MG63 (cell line): Measurements from ENCODE around the gene ASB8. TPM values are rescaled to one million over a fixed set of nuclear protein-coding genes. Genes with fewer than 3 reads are reported as not detected.
"Not testable (repeated sequence)": the region's sequence is repeated elsewhere in the genome, so short reads cannot be mapped to it uniquely, and the experiment has no call there.

Experiments used
- DNase-seq: peaks from one replicate; pipeline ENCODE4 v3.0.0-alpha.2; 2020
- H3K27me3 ChIP-seq: fragments of 250-450 bp; sonication (Bioruptor Pico); 2 replicates; pipeline ENCODE4 v1.5.1; 2020; ENCODE audit warnings: mild to moderate bottlenecking, moderate library complexity
- H3K36me3 ChIP-seq: fragments of 250-450 bp; sonication (Bioruptor Pico); 2 replicates; pipeline ENCODE4 v1.5.1; 2020; ENCODE audit warnings: mild to moderate bottlenecking, moderate library complexity
- H3K4me3 ChIP-seq: fragments of 250-450 bp; sonication (Bioruptor Pico); 2 replicates; pipeline ENCODE4 v1.5.1; 2020; ENCODE audit warnings: mild to moderate bottlenecking, moderate library complexity
- H3K9me3 ChIP-seq: fragments of 250-450 bp; sonication (Bioruptor Pico); 2 replicates; pipeline ENCODE4 v1.5.1; 2020; ENCODE audit warnings: mild to moderate bottlenecking, moderate library complexity
- total RNA-seq: library from RNA; depleted of rRNA; stranded (reverse); fragments of >200 nt; shearing (Covaris generic); gene quantifications from 2 replicates; pipeline ENCODE4 v1.2.3, GENCODE V29; 2014; ENCODE audit warnings: low replicate concordance

Gene ASB8
- total RNA-seq, 1 experiment from 2014 or later: 31.3 TPM

- Histone ChIP-seq H3K27me3 (no peaks in the 10 kb centered on the region), H3K36me3 (peaks cover 27% of the 10 kb centered on the region), H3K4me3 (no peak overlapping the region), H3K9me3 (no peaks in the 10 kb centered on the region)
- DNase-seq: no peak
Measured at GRCh38 chr12:48123169-48123568, 34.1 kb downstream of the ASB8 start.

GRCh38 chr12:48122065-48122834 is 35.1 kb downstream of the ASB8 start:
- DNase-seq: no peak
- Histone ChIP-seq H3K27me3 (no peaks in the 10 kb centered on the region), H3K36me3 (peaks cover 20% of the 10 kb centered on the region), H3K9me3 (no peaks in the 10 kb centered on the region), H3K4me3 (no peak overlapping the region)

- DNase-seq: no peak
- Histone ChIP-seq H3K4me3 (no peak overlapping the region), H3K27me3 (no peaks in the 10 kb centered on the region), H3K36me3 (peaks cover 13% of the 10 kb centered on the region), H3K9me3 (no peaks in the 10 kb centered on the region)
Measured at GRCh38 chr12:48121522-48121921, 35.8 kb downstream of the ASB8 start.

- H3K4me3 ChIP-seq: peak overlapping the region; percentile 71
- H3K27me3 ChIP-seq: 0 out of 2 replicates have a peak, but pooled peaks cover 3% of the 10 kb centered on the region
- H3K36me3 ChIP-seq: peaks cover 10% of the 10 kb centered on the region
- DNase-seq: no peak
- H3K9me3 ChIP-seq: no peaks in the 10 kb centered on the region
Measured at GRCh38 chr12:48119834-48120195, 37.5 kb downstream of the ASB8 start.

- 0 out of 2 replicates have a peak, but pooled peaks cover 3% of the 10 kb centered on the region for H3K27me3 ChIP-seq
- H3K9me3 ChIP-seq: no peaks in the 10 kb centered on the region
- H3K4me3 ChIP-seq: peak within 1 kb of the TSS; percentile 71
- DNase-seq: peak; percentile 84
- peaks cover 8% of the 10 kb centered on the region for H3K36me3 ChIP-seq
Measured at GRCh38 chr12:48119078-48119833, 38.1 kb downstream of the ASB8 start, which contains the start of gene PFKM. Gene PFKM, plus strand, starts transcription at chr12:48119364. Its CDS starts 3,411 bp downstream, at chr12:48122775.

- Histone ChIP-seq H3K36me3 (peaks cover 1% of the 10 kb centered on the region), H3K27me3 (0 out of 2 replicates have a peak, but pooled peaks cover 3% of the 10 kb centered on the region), H3K9me3 (no peaks in the 10 kb centered on the region), H3K4me3 (peak overlapping the region; percentile 71)
- peak; percentile 9 for DNase-seq
Measured at GRCh38 chr12:48118284-48118871, 38.9 kb downstream of the ASB8 start.

- no peak overlapping the region for H3K4me3 ChIP-seq
- H3K27me3 ChIP-seq: peaks cover 3% of the 10 kb centered on the region; the same call in 1 of the 2 replicates
- no peak for DNase-seq
- no peaks in the 10 kb centered on the region for H3K36me3 ChIP-seq
- no peaks in the 10 kb centered on the region for H3K9me3 ChIP-seq
Measured at GRCh38 chr12:48115957-48116356, 41.4 kb downstream of the ASB8 start.

- not testable (repeated sequence) for H3K9me3 ChIP-seq, H3K4me3 ChIP-seq, H3K27me3 ChIP-seq, H3K36me3 ChIP-seq, DNase-seq
Measured at GRCh38 chr12:48111312-48111693, 46.0 kb downstream of the ASB8 start.

- H3K4me3 ChIP-seq: no peak overlapping the region
- peak; percentile 11 for DNase-seq
Measured at GRCh38 chr12:48110691-48111311, 46.5 kb downstream of the ASB8 start.

GRCh38 chr12:48109424-48109823 is 47.9 kb downstream of the ASB8 start:
- no peak for DNase-seq
- H3K27me3 ChIP-seq: no peaks in the 10 kb centered on the region; the same call in 1 of the 2 replicates
- no peaks in the 10 kb centered on the region for H3K36me3 ChIP-seq
- H3K9me3 ChIP-seq: no peaks in the 10 kb centered on the region
- no peak overlapping the region for H3K4me3 ChIP-seq

More at GRCh38 chr12:48110691-48111311, 46.5 kb downstream of the ASB8 start:
- H3K9me3 ChIP-seq: no peaks in the 10 kb centered on the region
- no peaks in the 10 kb centered on the region for H3K36me3 ChIP-seq
- peaks cover 2% of the 10 kb centered on the region; the same call in 1 of the 2 replicates for H3K27me3 ChIP-seq

- Histone ChIP-seq H3K36me3 (no peaks in the 10 kb centered on the region), H3K27me3 (no peaks in the 10 kb centered on the region), H3K4me3 (peak overlapping the region; percentile 69), H3K9me3 (no peaks in the 10 kb centered on the region)
- no peak for DNase-seq
Measured at GRCh38 chr12:48106681-48107613, 50.4 kb downstream of the ASB8 start.

GRCh38 chr12:48105867-48106680 is 51.2 kb downstream of the ASB8 start, which contains the start of gene SENP1:
Gene SENP1, minus strand, starts transcription at chr12:48106079. Its CDS starts 4,607 bp downstream, at chr12:48101472.
- Histone ChIP-seq H3K9me3 (no peaks in the 10 kb centered on the region), H3K36me3 (0 out of 2 replicates have a peak, but pooled peaks cover 2% of the 10 kb centered on the region), H3K27me3 (no peaks in the 10 kb centered on the region), H3K4me3 (peak within 1 kb of the TSS; percentile 69)
- DNase-seq: peak; percentile 92

- Histone ChIP-seq H3K4me3 (peak overlapping the region; percentile 69), H3K27me3 (no peaks in the 10 kb centered on the region), H3K9me3 (no peaks in the 10 kb centered on the region), H3K36me3 (peaks cover 2% of the 10 kb centered on the region; the same call in 1 of the 2 replicates)
- DNase-seq: no peak
Measured at GRCh38 chr12:48105321-48105866, 51.9 kb downstream of the ASB8 start.

GRCh38 chr12:48104531-48104930 is 52.8 kb downstream of the ASB8 start:
- no peak for DNase-seq
- no peaks in the 10 kb centered on the region for H3K9me3 ChIP-seq
- peaks cover 2% of the 10 kb centered on the region; the same call in 1 of the 2 replicates for H3K36me3 ChIP-seq
- no peaks in the 10 kb centered on the region for H3K27me3 ChIP-seq
- H3K4me3 ChIP-seq: peak overlapping the region; percentile 69
